HepG2 (cell line): ENCODE data around the gene PRDX3. TPM values are rescaled to one million over a fixed set of nuclear protein-coding genes. Genes with fewer than 3 reads are reported as not detected.

Source experiments
- ATF7-NPFF ChIP-seq: sonication (generic); formaldehyde crosslinking; IDR thresholded peaks from 2 replicates; pipeline ENCODE4 v1.8.1; 2023; ENCODE audit warnings: mild to moderate bottlenecking, low read depth, missing genetic modification reagents, moderate library complexity
- DMAP1 ChIP-seq: IDR thresholded peaks from 2 replicates; pipeline ENCODE4 v1.6.1; 2016
- ESRRA ChIP-seq: sonication (generic); formaldehyde crosslinking; IDR thresholded peaks from 2 replicates; pipeline ENCODE4 v1.5.1; 2020; ENCODE audit warnings: mild to moderate bottlenecking, low read depth, missing genetic modification reagents
- FOXA1 ChIP-seq, 2 experiments: fragments of 450-650 bp in 1 of 2; sonication (generic) in 1 of 2; formaldehyde crosslinking in 1 of 2; IDR thresholded peaks; 2 replicates each; pipeline versions ENCODE4 v1.4.0 to v1.6.1; 2016 to 2020; ENCODE audit warnings: missing genetic modification reagents in 1 of 2
- GABPB1 ChIP-seq: IDR thresholded peaks from 2 replicates; pipeline ENCODE4 v1.6.1; 2016; ENCODE audit warnings: mild to moderate bottlenecking, missing genetic modification reagents, moderate library complexity, missing compliant biosample characterization
- ISL2 ChIP-seq: sonication (generic); formaldehyde crosslinking; IDR thresholded peaks from 2 replicates; pipeline ENCODE4 v1.5.0; 2020; ENCODE audit warnings: missing genetic modification reagents
- MAZ ChIP-seq, 2 experiments: sonication (generic) in 1 of 2; formaldehyde crosslinking in 1 of 2; IDR thresholded peaks; 2 replicates each; pipeline versions ENCODE4 v1.5.0 to v1.6.1; 2012 to 2020; ENCODE audit warnings: low read depth in 2 of 2, mild to moderate bottlenecking in 2 of 2, borderline replicate concordance in 1 of 2, improper control_type of control experiment in 1 of 2, low read length in 1 of 2, missing genetic modification reagents in 1 of 2, moderate library complexity in 1 of 2
- MEF2D ChIP-seq: sonication (generic); formaldehyde crosslinking; IDR thresholded peaks from 2 replicates; pipeline ENCODE4 v1.5.1; 2020; ENCODE audit warnings: mild to moderate bottlenecking, missing genetic modification reagents
- NFYB ChIP-seq: sonication (generic); formaldehyde crosslinking; IDR thresholded peaks from 2 replicates; pipeline ENCODE4 v1.4.0; 2020; ENCODE audit warnings: missing genetic modification reagents
- TAF1 ChIP-seq: sonication (generic); formaldehyde crosslinking; IDR thresholded peaks from 2 replicates; pipeline ENCODE4 v1.4.0; 2020; ENCODE audit warnings: missing genetic modification reagents
- U2AF1 ChIP-seq: fragments of 200-400 bp; formaldehyde crosslinking; optimal IDR thresholded peaks from 2 replicates; pipeline ENCODE3; 2017; ENCODE audit warnings: mild to moderate bottlenecking, low read depth, low read length
- ZC3H13 ChIP-seq: sonication (generic); formaldehyde crosslinking; IDR thresholded peaks from 2 replicates; pipeline ENCODE4 v1.8.1; 2023; ENCODE audit warnings: mild to moderate bottlenecking, missing genetic modification reagents, moderate library complexity
- ZFP90 ChIP-seq: sonication (generic); formaldehyde crosslinking; IDR thresholded peaks from 2 replicates; pipeline ENCODE4 v1.8.0; 2022; ENCODE audit warnings: missing genetic modification reagents, mild to moderate bottlenecking, inconsistent platforms, borderline replicate concordance
- ZFX ChIP-seq: sonication (generic); formaldehyde crosslinking; IDR thresholded peaks from 2 replicates; pipeline ENCODE4 v1.4.0; 2020; ENCODE audit warnings: mild to moderate bottlenecking, low read depth, missing genetic modification reagents, moderate library complexity
- ZNF121 ChIP-seq: sonication (generic); formaldehyde crosslinking; IDR thresholded peaks from 2 replicates; pipeline ENCODE4 v1.5.0; 2020; ENCODE audit warnings: mild to moderate bottlenecking, missing genetic modification reagents
- ZNF569 ChIP-seq: sonication (generic); formaldehyde crosslinking; IDR thresholded peaks from 2 replicates; pipeline ENCODE4 v1.5.0; 2020; ENCODE audit warnings: mild to moderate bottlenecking, missing genetic modification reagents, moderate library complexity, borderline replicate concordance
- ZNF878 ChIP-seq: sonication (generic); formaldehyde crosslinking; IDR thresholded peaks from 2 replicates; pipeline ENCODE4 v1.8.1; 2023; ENCODE audit warnings: mild to moderate bottlenecking, missing genetic modification reagents, moderate library complexity
- ZSCAN20 ChIP-seq: sonication (generic); formaldehyde crosslinking; IDR thresholded peaks from 2 replicates; pipeline ENCODE4 v1.4.0; 2020; ENCODE audit warnings: missing genetic modification reagents, mild to moderate bottlenecking, borderline replicate concordance
- ZZZ3 ChIP-seq: sonication (generic); formaldehyde crosslinking; IDR thresholded peaks from 2 replicates; pipeline ENCODE4 v1.4.0; 2020; ENCODE audit warnings: missing genetic modification reagents, mild to moderate bottlenecking, borderline replicate concordance
- polyA plus RNA-seq, 8 experiments: library from polyadenylated mRNA; depleted of rRNA in 3 of 8; stranded (reverse) in 7 of 8; unstranded in 1 of 8; fragments of >200 nt; fragmentation: Illumina TruSeq in 4 of 8; extraction: Trizol in 4 of 8; gene quantifications; 2 replicates each; pipeline versions ENCODE4 v1.2.1 to v1.2.3, GENCODE V29; 2011 to 2016; ENCODE audit warnings: low read depth in 4 of 8, missing spikeins in 1 of 8, mixed read lengths in 1 of 8; ENCODE audit not compliant: insufficient read depth in 1 of 8
- total RNA-seq, 5 experiments: library from RNA; depleted of rRNA; stranded (reverse); fragments of >200 nt; fragmentation: Illumina TruSeq; extraction: Trizol; gene quantifications; 2 replicates each; pipeline ENCODE4 v1.2.3, GENCODE V29; 2016; ENCODE audit warnings: low read depth in 1 of 5
- TF ChIP-seq, protein P1 (sequence below): sonication (generic); formaldehyde crosslinking; IDR thresholded peaks from 2 replicates; pipeline ENCODE4 v1.5.0; 2020; ENCODE audit warnings: mild to moderate bottlenecking, missing genetic modification reagents
- TF ChIP-seq, protein P2 (sequence below): sonication (generic); formaldehyde crosslinking; IDR thresholded peaks from 2 replicates; pipeline ENCODE4 v1.4.0; 2020; ENCODE audit warnings: mild to moderate bottlenecking, missing genetic modification reagents
- TF ChIP-seq, protein P3 (sequence below): sonication (generic); formaldehyde crosslinking; IDR thresholded peaks from 2 replicates; pipeline ENCODE4 v1.5.1; 2020; ENCODE audit warnings: missing genetic modification reagents, mild to moderate bottlenecking, borderline replicate concordance
- TF ChIP-seq, protein P4 (sequence below): sonication (generic); formaldehyde crosslinking; IDR thresholded peaks from 2 replicates; pipeline ENCODE4 v1.5.0; 2020; ENCODE audit warnings: mild to moderate bottlenecking, missing genetic modification reagents, moderate library complexity

PRDX3 gene
- total and polyA plus RNA-seq, 2 of the 13 experiments (the other 11 are each of a cell fraction or from before 2014, with no cell fraction given): 407 to 565 TPM

DNA sequence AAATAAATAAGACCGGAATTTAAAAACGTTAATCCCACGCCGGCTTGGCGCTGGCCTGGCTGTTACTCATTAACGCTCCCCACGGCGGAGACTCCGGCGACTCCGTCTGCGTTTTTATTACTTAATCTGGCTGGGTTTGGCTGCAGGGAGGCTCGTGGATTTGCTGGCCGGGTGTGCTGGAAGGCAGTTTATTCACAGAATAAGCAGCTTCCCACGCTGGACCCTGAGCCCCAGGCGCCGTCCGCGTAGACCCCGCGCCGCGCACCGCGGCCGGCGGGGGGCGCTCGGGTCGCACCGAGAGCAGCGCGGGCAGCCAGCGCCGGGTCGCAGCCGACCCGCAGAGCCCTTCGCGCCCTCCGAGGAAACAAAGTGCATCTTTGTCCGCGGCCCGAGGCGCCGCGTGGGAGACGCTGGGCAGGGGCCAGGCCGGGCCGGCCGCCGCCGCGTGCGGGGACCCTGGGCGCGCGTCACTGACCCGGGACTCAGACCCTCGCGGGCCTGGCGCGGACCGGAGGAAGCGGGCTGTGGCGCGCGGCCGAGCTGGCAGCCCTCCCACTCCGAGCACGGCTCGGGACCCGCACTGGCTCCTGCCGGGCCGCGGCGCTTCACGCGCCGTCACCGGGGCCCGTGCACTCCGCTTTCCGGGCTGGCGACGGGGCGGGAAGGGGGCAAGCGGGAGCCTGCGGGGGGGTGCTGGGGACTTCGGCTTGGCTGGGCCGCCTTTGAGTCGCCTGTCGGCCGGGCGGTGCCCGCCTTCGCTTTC lies 28.2 kb upstream of the PRDX3 start (continued):
- TF ChIP-seq, protein P1, sequence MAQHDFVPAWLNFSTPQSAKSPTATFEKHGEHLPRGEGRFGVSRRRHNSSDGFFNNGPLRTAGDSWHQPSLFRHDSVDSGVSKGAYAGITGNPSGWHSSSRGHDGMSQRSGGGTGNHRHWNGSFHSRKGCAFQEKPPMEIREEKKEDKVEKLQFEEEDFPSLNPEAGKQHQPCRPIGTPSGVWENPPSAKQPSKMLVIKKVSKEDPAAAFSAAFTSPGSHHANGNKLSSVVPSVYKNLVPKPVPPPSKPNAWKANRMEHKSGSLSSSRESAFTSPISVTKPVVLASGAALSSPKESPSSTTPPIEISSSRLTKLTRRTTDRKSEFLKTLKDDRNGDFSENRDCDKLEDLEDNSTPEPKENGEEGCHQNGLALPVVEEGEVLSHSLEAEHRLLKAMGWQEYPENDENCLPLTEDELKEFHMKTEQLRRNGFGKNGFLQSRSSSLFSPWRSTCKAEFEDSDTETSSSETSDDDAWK: no peak
- TF ChIP-seq ESRRA (CRISPR knock-in tag): no peak
- no peak; the same call in 1 of the 2 replicates for TF ChIP-seq DMAP1 (CRISPR knock-in tag)
- 0 out of 2 replicates have a peak, but pooled peaks have one; percentile 3 for TF ChIP-seq GABPB1 (CRISPR knock-in tag)
- no peak for TF ChIP-seq ZNF878 (CRISPR knock-in tag)
- TF ChIP-seq ZFX (CRISPR knock-in tag): peak; percentile 79
- TF ChIP-seq TAF1: peak; percentile 31; the same call in 1 of the 2 replicates
- 0 out of 2 replicates have a peak, but pooled peaks have one; percentile 34 for TF ChIP-seq ZFP90 (CRISPR knock-in tag)
- TF ChIP-seq ATF7-NPFF (CRISPR knock-in tag): 0 out of 2 replicates have a peak, but pooled peaks have one; percentile 17
- TF ChIP-seq NFYB: no peak
- peak; percentile 61 for TF ChIP-seq U2AF1
- TF ChIP-seq ZNF121 (CRISPR knock-in tag): peak; percentile 36; the same call in 1 of the 2 replicates
- TF ChIP-seq FOXA1 (IDR thresholded peaks at IDR 0.05): no peak
- TF ChIP-seq FOXA1 (CRISPR knock-in tag; IDR thresholded peaks at IDR 0.05): 0 out of 2 replicates have a peak, but pooled peaks have one; percentile 11
- 0 out of 2 replicates have a peak, but pooled peaks have one; percentile 26 for TF ChIP-seq MAZ (IDR thresholded peaks at IDR 0.05; ENCODE audit: borderline replicate concordance, low read depth, low read length)
- TF ChIP-seq MAZ (CRISPR knock-in tag; IDR thresholded peaks at IDR 0.05; ENCODE audit: low read depth): no peak; the same call in 1 of the 2 replicates
- TF ChIP-seq ZNF569 (CRISPR knock-in tag): no peak
- peak; percentile 58; the same call in 1 of the 2 replicates for TF ChIP-seq ZSCAN20 (CRISPR knock-in tag)
- 0 out of 2 replicates have a peak, but pooled peaks have one; percentile 7 for TF ChIP-seq MEF2D (CRISPR knock-in tag)
- TF ChIP-seq, protein P2, sequence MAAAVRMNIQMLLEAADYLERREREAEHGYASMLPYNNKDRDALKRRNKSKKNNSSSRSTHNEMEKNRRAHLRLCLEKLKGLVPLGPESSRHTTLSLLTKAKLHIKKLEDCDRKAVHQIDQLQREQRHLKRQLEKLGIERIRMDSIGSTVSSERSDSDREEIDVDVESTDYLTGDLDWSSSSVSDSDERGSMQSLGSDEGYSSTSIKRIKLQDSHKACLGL (CRISPR knock-in tag): 0 out of 2 replicates have a peak, but pooled peaks have one; percentile 7
- TF ChIP-seq ZC3H13: 0 out of 2 replicates have a peak, but pooled peaks have one; percentile 5
- TF ChIP-seq ZZZ3 (CRISPR knock-in tag): peak; percentile 20; the same call in 1 of the 2 replicates
- no peak for TF ChIP-seq ISL2
- TF ChIP-seq, protein P3, sequence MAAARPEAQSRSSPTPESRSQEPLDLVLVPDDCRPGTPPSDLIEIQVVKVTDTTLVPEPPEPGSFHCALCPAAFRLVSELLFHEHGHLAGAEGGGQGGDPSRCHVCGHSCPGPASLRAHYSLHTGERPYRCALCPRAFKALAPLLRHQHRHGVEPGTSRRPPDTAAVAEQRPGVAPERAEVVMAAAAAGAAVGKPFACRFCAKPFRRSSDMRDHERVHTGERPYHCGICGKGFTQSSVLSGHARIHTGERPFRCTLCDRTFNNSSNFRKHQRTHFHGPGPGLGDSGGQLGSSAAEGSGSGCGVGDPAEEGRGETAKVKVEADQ (CRISPR knock-in tag): 0 out of 2 replicates have a peak, but pooled peaks have one; percentile 71
- TF ChIP-seq, protein P4, sequence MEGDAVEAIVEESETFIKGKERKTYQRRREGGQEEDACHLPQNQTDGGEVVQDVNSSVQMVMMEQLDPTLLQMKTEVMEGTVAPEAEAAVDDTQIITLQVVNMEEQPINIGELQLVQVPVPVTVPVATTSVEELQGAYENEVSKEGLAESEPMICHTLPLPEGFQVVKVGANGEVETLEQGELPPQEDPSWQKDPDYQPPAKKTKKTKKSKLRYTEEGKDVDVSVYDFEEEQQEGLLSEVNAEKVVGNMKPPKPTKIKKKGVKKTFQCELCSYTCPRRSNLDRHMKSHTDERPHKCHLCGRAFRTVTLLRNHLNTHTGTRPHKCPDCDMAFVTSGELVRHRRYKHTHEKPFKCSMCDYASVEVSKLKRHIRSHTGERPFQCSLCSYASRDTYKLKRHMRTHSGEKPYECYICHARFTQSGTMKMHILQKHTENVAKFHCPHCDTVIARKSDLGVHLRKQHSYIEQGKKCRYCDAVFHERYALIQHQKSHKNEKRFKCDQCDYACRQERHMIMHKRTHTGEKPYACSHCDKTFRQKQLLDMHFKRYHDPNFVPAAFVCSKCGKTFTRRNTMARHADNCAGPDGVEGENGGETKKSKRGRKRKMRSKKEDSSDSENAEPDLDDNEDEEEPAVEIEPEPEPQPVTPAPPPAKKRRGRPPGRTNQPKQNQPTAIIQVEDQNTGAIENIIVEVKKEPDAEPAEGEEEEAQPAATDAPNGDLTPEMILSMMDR (CRISPR knock-in tag): peak; percentile 64; the same call in 1 of the 2 replicates
